GM18499 (cell line): ENCODE measurements around the gene ZFYVE9.

ENCODE experiments used
- ATAC-seq: cut with Tn5 transposase; IDR thresholded peaks from one replicate; pipeline ENCODE4 v1.9.1; 2021; ENCODE audit warnings: moderate number of reproducible peaks; ENCODE audit not compliant: insufficient read depth, unreplicated experiment

Gene ZFYVE9

DNA sequence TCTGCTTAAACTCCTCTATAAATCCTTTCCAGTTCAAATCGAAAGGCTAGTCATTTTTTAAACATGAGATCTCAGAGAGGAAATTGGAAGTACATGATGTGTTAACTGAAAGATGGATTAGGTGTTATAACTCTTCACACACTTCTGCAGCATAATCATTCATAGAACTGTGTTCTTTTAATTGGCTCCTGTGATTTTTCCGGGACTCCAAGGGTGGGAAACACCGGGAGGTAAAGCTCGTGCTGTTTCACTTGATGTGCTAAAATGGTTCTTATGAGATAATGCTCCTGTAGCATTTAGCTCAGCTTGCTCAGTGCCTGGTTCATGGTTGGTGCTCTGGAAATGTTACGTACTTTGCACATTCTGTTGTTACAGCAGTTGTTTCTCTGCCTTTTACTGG is 183.9 kb downstream of the ZFYVE9 start:
- ATAC-seq: no peak

DNA sequence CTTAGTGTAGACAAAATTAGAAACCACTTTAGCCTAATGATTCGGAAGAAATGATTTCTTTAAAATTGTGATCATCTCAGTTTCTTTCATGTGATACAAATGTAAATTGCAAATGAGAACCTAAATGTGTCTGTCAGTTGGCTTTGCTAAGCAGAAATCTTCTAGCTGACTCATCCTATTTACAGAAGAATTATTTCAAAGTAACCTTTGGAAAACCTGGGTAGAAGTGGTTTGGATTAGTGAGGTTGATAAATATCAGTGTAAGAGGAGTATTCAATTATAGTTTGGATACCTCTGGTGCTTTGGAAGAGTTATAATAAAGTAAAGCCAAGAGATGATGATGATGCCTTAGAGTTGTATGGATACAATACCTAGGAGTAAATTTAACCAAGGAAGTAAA is 186.7 kb downstream of the ZFYVE9 start:
- ATAC-seq: no peak

DNA sequence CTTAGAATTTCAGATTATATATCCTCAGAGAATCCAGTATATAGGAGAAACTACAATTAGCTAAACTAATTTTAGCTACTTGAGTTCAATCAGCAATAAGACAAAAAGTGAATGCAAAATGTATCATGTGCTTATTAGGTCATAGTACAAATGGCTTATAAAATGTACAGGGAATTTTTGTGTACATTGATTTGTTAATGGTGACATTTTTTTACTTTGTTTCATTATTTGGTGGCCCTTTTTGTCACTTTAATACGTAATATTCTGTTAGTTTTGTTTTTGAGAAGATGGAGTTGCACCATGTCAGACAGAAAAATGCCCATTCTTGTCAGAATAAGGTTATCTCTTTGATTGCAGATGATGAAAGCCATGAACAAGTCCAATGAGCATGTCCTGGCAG is 190.5 kb downstream of the ZFYVE9 start:
- ATAC-seq: no peak

DNA sequence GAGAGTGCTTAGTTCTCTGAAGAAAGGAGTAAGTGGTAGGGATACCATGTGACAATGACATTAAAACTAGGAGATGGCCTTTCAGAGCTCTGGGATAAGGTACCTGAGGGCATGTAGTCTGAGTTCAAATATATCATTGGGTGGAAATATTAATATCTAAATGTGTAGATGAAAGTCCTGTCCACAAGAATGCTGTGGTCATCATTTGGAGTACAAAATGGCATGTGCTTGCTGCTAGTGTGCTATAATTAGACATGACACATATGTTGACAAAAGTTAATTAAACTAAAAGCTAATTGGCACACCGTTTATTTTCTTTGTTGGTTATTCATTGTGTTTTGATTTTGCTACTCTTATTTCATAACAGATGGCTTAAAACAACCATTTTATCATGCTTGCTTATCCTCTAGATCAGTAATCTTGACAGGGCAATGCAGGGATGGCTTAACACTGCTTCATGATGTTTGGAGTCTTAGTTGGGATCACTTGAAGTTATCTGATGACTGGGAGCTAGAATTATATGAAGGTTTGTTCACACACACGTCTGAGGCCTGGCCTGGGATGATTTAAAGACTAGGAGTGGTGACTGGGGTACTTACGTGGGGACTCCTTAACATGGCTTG is 193.1 kb downstream of the ZFYVE9 start:
- no peak for ATAC-seq

DNA sequence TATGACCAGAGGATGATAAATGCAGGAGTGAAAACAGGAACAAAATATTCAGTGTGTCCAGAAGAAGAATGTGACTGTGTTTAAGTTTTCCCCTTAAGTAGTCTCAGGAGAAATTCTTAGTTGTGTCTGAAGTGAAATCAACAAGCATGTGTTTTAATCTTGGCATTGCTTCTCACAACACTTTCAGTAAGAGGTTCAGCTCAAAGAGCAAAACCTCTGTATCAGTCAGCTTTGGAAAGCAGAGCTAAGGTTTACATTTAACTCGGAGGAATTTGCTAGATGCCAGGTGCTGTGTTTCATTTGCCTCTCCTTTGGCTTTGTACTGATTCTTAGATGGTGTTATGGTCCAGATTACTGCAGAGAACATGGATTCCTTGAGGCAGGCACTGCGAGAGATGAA is 195.6 kb downstream of the ZFYVE9 start:
- ATAC-seq: no peak

DNA sequence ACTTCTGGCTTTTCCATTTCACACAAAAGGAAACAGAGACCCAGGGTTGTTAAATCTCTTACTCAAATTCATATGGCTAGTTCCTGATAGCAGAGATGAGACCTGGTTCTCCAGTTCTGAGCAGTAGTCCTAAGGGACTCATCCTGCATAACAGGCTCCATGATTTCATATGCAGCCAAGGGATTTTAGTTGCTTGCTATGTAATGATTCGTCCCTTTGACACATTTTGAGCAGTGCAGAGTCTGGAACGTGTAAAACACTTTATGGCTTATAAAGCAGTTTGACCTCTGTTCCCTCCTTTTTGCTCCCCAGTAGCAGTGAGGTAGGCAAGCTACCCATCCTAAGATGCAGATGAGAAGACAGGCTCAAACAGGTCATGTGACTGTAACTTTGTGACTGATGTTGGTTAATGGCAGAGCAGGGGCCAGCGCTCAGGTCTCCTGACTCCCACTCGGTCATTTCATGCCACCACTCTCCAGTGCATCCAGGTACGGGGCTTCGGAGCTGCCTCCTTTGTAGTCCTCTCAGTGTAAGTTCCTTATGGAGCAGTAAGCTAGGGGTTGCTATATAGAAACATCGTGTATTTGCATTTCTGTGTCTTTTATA is 199.9 kb downstream of the ZFYVE9 start:
- no peak for ATAC-seq

DNA sequence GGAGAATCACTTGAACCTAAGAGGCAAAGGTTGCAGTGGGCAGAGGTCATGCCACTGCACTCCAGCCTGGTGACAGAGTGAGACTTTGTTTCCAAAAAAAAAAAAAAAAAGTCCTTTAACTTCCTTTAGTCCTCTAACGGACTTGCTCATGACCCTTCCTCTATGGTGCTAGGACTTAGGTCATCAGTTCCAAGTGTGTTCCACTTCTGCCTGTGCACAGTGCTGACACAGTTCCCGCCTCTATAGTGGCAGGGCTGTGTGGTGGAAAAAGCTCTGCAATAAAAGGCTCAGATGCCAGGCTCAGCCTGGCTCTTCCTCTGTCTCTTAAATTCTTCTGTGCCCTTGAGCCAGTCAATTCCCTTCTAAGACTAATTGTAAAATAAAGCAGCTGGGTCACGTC is 202.1 kb downstream of the ZFYVE9 start:
- ATAC-seq: no peak

DNA sequence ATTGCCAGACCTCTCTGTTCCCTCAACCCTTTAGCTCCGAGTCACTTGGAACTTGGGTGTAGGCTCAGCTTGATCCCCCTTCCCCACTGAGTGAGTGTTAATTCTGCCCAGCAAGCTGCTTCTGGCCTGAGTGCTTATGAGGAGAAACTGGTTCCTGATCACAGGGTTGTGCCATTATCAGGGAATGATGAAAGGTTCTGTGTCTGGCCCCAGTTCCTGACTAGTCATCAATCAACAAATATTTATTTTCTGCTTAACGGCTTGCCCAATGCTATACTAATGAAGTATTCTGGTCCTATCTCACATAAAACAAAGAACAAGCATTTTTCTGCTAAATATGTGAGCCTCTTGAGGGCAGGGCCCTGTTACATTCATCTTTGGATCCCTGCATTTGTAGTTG is 203.4 kb downstream of the ZFYVE9 start:
- ATAC-seq: no peak

DNA sequence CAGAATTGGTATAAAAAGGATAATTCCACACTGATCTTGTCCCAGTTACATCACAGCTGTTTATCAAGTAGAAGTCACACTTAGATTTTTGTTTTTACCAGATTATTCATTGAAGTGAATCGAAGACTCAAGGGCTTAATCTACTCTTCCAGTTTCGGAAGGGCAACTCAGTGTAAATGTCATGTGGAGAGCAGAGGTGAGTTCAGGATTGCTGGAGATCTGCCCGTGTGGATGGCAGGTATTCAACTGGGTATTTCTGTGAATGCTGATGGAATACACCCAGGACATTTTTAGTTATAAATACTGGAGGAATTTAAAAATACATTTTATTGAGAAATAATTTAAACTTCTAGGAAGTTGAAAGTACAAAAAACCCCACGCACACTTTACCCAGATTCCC is 204.8 kb downstream of the ZFYVE9 start:
- no peak for ATAC-seq

DNA sequence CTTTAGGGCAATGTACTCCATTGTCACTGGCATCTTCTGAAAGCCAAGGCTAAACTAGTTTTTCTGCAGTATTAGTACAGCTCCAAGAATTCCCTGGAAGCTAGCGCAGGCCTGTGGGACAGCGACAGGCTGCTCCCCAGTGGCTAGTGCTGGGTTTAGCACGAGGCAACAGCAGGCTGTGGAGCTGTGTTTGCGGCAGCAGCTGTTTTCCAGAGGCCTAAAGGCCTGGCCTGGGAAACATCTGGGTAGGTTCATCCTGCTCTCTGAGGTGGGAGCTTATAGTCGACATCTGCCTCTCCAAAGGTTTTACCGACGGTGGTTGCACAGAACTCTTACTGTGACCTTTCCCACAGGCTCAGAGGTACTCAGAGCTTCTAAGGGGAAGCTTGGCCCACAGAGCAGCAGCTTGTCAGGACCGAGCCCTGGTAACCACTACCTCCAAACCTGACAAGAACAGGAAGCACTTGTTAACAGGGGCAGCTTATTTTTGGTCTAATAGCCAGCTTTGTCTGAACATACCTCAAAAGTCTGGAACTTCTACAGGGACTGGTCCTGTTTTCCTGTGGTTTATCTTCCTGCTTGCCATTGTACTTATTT is 206.9 kb downstream of the ZFYVE9 start:
- ATAC-seq: no peak

DNA sequence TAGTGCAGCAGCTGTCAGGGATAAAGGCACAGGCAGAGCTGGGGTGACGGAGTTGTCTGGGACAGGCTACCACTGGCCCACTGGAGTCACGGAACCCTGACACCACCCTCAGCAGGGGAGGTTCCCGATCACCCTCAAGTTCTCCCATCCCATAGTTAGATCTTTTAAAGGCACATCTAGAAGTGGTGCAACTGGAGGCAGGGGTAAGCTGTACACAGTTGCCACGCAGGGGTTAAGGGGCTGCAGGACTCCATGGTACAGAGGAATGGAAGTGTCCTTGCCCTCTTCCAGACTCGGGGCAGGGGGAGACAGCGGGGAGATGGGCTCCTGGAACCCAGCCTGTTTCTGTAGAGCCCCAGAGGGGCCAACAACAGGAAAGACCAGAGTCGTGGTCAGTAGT is 210.8 kb downstream of the ZFYVE9 start:
- no peak for ATAC-seq

DNA sequence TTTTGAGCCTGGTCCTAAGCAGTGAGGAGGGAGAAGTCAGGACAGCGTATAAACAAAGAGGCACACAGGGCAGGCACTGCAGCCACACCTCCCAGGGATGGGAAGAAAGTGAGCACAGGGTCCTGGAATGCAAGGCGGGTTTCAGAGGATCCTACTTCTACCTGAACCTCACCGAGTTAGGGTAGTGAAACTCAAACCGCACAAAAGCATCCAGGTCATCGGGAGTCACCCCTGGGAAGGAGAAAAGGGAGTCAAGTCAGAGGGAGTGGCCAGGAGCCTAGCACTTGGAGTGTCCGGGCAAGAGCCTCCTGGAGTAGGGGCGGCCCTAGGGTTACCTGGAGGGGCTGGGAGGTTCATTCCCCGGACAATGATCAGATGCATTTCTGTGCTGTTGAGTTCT is 213.5 kb downstream of the ZFYVE9 start:
- no peak for ATAC-seq

DNA sequence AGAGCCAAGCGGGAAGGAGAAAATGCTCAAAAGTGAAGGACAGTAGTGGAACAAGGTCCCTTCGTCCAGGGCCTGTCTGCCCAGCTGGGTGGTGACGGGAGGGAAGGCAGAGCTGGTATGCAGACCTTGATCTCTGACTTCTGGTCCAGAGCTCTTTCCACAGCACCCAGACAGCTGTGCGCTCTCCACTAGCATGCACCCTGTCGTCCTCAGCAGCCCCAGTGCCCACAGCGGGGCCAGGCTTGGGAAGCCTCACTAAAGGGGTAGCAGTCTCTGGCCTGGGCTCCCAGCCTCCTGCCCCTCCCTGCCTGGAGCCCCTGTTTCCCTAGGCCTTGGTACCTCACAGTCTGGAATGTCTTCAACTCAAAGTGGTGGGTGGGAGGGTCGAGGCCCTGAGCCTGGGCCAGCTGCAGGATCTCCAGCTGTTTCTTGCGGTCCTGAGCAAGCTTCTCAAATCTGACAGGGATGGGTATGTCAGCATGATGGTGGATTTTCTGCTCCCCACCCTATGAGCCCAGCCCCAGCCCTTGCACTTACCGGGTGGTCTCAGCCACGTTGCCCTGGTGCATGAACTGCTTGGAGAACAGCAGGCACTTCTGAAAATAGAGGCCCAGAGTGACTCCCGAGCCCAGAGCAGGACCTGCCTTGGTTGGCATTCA is 214.1 kb downstream of the ZFYVE9 start:
- ATAC-seq: no peak

DNA sequence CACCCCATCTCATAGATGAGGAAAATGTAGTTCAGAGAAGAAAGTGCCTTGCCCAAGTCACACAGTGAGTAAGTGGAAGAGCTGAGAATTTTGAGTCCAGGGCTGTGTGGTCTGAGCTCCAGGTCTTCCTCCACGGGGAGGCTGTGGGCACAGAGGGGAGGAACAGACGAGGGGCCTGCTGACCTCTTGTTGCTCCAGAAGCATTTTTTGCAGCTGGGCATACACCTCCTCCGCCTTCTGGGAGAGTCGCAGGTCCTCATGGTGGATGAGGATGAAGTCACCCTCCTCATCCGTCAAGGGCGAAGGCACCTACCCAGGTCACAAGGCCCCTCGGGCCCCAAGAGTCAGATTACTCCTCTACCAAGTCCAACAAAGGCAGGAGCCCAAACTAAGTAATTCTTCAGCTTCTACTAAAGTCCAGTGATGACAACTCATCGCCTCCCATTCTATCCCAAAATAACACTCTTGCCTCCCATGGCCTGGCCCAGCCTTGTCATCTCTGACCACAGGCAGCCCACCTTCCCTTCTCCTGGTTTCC is 215.0 kb downstream of the ZFYVE9 start:
- no peak for ATAC-seq

DNA sequence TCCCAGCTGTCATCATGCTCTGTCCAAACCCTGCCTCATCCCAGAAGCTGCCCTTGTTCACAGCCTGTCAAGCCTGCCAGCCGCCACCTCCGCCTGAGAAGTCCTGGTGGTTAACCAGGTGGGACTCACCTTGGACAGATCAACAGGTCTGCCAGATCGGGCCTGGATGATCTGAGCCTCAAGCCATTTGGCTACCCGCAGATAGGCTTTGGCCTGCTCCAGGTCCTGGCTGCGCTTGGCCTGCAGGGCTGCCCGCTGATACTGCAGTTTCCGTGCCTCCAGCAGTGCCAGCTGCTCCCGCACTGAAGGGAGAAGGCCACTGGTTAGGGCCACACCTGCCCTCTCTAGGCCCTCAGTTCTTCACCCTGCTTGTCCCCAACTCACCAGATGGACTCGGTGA is 215.5 kb downstream of the ZFYVE9 start:
- ATAC-seq: no peak

DNA sequence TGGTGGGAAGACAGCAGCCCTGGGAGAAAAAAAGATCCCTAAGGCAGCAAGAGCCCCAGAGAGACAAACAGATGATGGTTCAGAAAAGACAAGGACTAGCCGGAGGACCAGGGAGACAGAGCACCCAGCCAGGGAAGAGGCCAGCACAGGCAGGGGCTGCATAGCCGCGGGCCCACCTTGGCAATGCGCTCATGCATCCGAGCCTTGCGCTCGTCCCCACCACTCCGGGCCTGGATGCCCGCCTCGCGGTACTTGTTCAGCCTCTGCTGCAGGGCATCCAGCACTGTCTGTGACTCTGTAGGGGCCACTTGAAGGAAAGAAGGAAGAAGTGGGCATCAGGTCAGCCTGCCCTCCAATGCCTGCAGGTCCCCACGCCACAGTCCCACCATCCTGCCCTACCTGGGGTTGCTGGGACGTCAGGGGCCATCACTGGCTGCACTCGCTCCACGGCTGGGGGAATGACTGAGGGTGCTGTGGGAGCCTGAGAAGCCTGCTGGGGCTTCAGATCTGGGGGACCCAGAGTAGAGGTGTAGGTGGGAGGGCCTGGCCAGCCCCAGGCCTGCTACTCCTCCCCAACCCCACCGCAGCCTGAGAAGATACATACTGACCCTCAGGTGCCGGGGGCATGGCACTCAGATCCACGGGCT is 217.1 kb downstream of the ZFYVE9 start:
- ATAC-seq: no peak

DNA sequence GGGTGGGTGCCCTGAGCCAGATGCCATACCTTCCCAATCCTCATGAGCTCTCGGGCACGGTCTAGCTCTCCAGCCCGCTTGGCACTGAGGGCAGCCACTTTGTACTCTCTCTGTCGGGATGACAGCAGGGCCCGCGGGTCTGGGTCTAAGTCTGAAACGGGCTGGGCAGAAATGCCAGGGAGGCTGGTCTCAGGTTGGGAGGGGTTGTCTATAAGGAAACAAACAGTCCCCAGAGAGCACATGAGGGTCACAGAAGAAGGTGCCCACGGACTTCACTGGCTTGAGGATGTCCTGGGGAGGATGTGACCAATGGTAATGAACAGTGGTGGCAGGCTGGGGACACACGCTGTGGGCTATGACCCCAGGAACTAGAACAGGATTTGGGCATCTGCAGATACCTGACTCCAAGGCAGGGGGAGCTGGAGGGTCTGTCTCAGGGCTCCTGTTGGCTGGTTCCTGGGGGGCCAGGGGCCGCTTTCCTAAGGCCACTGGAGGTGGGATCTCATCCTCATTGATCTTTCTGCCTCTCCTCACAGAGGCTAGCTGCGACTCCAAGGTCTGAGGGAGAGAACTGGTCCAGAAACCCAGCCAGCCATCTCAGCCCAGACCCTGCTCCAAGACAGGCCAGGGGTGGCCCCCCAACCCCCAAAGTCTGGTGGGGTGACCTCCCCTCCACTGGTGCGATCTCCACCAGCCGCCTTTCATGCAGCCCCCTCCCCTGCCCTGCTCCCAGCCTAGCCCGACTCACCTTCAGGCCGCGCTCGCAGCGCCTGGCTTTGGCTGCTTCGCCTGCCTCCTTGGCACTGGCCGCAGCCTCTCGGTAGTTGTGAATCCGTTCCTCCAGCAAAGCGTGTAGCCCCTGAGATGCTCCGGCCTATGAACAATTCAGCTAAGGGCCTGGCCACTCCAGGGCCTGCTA is 218.0 kb downstream of the ZFYVE9 start:
- no peak for ATAC-seq

DNA sequence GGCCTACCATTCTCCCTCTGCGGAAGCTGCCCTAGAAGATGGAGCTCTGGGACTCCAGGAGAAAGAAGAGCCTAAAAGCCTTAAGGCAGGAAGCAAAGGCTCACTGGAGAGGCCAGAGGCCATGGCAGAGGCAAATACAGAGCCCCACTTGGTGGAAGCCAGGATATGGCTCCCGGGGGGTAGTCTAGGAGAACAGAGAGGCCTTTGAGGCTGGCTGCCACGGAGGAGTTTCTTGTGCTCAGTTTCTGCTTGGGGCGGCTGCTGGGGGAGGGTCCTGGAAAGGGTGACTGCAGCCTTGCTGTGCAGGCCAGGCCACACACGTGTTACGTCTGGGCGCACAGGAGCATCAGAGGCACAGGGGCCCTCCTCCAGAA is 218.7 kb downstream of the ZFYVE9 start:
- no peak for ATAC-seq

DNA sequence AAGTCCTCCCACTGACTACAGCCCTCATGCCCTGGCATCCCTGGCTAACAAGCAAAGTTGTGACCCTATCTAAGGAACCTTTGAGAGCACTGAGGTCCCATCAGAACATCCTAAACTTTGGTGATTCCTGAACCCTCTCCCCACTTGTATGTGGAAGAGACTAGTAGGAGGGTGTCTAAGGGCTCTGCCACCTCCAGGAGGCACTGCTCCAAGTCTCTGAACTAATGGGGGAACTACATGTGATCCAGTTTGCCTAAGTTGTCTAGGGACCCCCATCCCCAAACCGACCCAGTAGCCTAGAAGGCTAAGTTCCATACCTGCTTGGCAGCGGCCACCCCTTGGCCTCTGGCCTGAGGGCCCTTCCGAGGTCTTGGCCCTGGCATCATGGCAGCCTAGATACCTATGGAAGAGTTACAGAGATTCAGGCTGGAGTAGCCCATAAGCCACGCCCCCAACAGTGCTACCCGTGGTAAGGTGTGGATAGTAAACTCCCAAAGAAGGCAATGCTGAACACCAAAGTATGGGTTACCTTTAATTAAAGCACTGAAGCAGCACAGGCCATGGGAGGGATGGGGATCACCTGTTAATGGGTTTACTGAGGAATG is 222.4 kb downstream of the ZFYVE9 start:
- no peak for ATAC-seq
